SH-SY5Y (cell line): ENCODE measurements around the gene ZNF182.

Experiments
- GATA2 ChIP-seq: IDR thresholded peaks from 2 replicates; pipeline ENCODE4 v1.6.1; 2011; ENCODE audit warnings: mild to moderate bottlenecking, low read depth, low read length
- GATA3 ChIP-seq: IDR thresholded peaks from 2 replicates; pipeline ENCODE4 v1.6.1; 2011; ENCODE audit warnings: low read depth, mild to moderate bottlenecking, low read length, moderate library complexity

Gene ZNF182

DNA sequence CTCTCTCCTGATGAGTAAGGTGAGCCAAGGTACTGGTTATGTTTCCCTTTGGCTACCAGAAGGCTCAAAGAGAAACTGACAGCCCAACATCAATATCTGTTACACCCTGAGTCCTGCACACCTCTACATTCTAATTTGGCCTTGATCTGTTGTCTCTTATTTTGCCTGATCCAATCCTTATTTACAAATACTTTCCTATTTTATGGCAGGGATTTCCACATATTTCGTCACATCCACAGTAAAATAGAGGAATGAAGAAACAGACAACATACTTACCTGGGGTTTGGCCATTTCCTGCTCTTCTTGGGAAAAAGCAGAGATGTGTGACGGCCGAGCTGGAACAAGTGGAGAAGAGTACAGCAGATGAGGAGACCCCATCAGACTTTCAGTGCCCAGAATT is 1.5 kb downstream of the ZNF182 start:
- TF ChIP-seq GATA2, result no peak
- no peak for TF ChIP-seq GATA3

DNA sequence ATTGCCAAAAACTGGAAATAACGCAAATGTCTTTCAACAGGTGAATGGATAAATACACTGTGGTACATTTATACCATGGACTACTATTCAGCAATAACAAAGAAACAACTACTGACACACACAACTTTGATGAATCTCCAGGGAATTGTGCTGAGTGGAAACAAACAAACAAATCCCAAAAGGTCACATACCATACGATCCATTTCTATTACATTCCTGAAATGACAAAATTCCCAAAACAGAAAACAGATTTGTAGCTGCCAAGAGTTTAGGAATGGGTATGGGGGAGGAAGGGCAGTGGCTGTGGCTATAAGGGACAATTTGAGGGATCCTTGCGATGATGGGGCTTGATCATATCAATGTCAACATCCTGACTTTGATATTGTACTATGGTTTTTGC is 2.5 kb downstream of the ZNF182 start:
- TF ChIP-seq GATA3 (no peak), GATA2 (no peak)

DNA sequence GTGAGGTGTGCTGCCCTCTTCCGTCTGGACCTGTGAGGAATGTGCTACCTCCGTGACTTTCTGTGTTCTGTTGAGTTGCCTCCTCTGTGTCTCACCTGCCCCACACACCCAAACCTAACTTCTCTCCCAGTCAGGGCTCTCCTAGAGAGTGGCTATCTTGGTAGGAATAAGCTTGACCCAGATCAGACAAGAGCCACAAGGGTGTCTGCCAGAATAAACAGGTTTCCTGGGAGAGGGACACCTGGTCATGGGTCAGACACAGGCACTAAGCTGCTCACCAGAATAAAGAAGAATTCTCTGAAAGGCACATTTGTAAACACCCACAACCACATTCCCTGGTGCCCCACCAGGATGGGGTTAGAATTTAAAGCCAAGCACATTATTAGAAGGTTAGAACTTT is 11.1 kb downstream of the ZNF182 start:
- no peak for TF ChIP-seq GATA3
- no peak for TF ChIP-seq GATA2

DNA sequence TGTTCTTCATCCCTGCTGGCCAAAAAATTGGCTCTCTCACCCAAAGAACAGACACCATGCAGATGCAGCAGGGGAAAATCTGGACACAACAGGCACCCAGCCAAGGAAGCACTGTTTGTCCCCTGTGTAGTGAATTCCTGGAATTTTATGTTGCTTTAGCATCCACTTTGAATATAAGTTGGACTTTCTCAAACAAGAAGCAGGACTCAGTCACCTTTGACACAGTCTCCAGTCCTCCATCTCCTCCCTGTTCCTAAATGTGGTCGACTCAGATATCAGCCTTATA is 11.8 kb downstream of the ZNF182 start:
- no peak for TF ChIP-seq GATA3
- no peak for TF ChIP-seq GATA2

DNA sequence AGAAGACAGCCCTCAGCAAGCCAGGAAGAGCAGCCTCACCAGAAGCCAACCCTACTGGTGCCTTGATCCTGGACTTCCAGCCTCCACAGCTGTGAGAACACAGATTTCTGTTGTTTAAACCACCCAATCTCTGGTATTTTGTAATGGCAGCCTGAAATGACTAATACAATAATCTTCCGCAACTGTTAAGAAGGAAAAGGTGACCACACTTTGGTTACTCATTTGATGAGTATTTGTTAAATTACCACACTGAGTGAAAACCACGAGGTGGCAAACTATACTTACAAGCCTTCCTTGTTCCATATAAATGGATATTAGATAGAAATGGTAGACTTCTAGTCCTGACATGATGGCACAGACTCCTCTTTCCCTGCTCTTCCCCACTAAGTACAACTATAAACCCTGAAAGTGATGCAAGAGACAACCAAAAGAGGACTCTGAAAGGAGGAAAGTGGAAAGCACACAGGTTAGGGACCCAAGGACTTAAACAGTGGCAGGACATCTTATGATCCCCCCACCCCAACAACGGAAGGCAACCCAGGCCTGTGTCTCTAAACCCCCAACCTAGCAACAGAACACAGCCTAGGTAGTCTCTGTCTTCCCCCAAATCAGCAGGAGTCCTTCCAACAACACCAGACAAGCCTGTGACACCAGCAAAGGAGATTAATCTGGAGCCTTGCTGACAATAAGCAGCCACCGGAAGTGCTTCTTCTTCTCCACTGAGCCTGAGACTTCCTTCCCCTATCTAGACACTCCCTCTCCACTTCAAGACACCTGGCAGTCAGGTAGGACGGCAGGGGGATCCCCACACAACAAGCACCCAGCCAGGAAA is 12.3 kb downstream of the ZNF182 start:
- TF ChIP-seq GATA3, result no peak
- no peak for TF ChIP-seq GATA2

DNA sequence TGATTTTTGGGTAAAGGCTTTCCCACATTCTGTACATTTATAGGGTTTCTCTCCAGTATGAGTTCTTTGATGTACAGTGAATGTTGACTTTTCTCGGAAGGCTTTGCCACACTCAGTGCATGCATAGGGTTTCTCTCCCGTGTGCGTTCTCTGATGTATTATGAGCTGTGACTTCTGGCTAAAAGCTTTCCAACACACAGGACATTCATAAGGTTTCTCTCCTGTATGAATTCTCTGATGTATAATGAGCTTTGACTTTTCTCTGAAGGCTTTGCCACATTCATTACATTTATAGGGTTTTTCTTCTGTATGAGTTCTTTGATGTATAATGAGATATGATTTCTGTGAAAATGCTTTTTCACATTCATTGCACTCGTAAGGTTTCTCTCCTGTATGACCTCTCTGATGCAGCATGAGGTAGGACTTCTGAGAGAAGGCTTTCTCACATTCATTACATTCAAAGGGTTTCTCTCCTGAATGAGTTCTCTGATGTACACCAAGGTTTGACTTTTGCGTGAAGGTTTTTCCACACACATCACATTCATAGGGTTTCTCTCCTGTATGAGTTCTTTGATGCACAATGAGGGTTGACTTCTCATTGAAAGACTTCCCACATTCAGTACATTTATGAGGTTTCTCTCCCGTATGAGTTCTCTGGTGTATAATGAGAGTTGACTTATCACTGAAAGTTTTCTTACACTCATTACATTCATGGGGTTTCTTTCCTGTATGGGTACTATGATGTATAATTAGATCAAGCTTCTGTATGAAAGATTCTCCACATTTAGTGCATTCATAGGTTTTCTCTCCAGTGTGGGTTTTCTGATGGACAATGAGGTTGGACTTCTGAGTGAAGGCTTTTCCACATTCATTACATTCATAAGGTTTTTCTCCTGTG is 27.3 kb downstream of the ZNF182 start:
- TF ChIP-seq GATA2 (no peak), GATA3 (no peak)

DNA sequence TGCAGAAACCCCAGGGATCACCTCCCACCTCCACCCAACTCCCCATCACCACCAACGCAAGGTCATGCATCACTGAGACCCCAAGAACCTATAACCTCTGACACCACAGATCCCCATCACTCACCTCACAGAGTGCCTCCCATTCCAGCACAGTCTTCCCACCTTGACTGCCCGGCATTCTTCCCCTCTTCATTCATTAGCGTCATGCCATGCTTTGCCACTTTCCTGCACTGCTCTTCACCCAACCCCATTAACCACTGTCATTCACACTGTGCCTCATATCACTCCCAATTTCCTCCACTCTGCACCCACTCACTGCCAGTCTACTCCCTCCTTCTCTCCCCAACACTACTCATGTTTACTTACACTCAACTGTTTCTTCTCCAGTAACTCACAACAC is 30.6 kb downstream of the ZNF182 start:
- TF ChIP-seq GATA2 (no peak), GATA3 (no peak)

- no peak for TF ChIP-seq GATA3
- no peak for TF ChIP-seq GATA2
Measured at GRCh38 chrX:47960406-47960805, 43.4 kb downstream of the ZNF182 start.

DNA sequence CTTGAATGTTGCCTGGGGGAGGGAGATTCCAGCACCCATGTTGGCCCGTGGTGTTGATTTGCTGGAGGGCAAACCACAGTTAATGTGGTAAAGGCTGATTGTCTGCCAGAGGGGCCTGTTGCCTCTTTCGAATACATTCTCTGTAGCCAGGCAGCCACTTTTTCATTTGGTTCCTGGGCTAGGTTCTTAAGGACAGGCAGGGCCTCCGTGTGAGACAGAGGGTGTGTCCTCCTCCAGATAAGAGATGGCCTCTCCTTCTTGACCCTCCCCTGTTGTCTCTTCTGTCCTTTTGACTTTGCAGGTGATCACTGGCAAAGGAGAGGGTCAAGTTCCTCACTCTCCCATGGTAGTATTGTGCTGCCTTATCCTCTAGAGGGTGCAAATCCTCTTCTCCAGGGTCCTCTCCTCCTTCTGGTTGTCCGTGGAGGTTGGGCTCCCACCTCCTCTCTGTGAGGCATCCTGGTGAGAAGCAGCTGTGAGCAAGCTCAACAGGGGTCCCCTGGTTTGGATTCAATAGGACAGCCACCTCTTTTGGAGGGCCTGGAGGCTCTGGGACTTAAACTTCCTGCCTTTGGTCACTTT is 44.9 kb downstream of the ZNF182 start:
- TF ChIP-seq GATA3 (no peak), GATA2 (no peak)

DNA sequence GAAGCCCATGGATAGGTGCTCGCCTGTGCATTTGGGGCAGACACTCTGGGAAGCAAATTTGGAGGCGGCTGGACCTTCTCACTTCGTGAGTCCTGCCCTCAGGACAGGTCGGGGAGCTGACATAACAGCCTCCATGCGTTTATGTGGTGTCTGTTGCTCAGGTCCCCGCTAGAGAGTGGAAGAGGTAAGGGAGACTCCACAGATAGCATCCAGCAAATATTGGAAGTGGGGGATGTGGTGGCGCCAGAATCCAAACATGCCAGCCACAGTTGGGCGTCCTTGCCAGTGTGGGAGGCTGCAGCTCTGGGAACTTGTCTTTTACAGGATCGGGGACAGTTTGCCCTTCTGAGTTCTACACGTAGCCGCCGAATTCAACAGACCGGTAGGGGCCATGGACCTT is 47.8 kb downstream of the ZNF182 start:
- TF ChIP-seq GATA2 (no peak), GATA3 (no peak)

DNA sequence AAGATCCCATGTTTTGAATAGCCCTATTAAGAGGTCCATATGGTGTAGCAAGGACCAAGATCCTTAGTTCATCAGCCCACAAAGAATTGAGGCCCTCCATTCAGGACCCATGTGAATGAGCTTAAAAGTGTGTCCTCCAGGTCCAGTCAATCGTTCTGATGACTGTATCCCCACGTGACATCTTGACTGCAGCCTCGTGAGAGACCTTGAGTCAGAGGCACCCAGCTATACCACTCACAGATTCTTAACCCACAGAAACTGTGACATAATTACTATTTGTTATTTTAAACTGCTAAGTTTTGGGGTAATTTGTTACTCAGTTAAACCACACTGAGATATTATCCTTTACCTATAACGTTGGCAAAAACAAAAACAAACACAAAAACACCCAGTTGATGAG is 62.4 kb downstream of the ZNF182 start:
- no peak for TF ChIP-seq GATA2
- TF ChIP-seq GATA3, result no peak

- TF ChIP-seq GATA3 (no peak), GATA2 (no peak)
Measured at GRCh38 chrX:47940448-47940847, 63.3 kb downstream of the ZNF182 start.

- TF ChIP-seq GATA3, result no peak
Measured at GRCh38 chrX:47936940-47937317, 66.9 kb downstream of the ZNF182 start.

- TF ChIP-seq GATA2 (no peak), GATA3 (no peak)
Measured at GRCh38 chrX:47936224-47936939, 67.4 kb downstream of the ZNF182 start.

- no peak for TF ChIP-seq GATA2
- no peak for TF ChIP-seq GATA3
Measured at GRCh38 chrX:47933946-47934345, 69.8 kb downstream of the ZNF182 start.
